ENCODE results near the gene TAS1R3. TPM values are rescaled to one million over a fixed set of nuclear protein-coding genes. Genes with fewer than 3 reads are reported as not detected.

Gene TAS1R3
- total RNA-seq, 1 donor from 2014 or later: not detected

- Histone ChIP-seq H3K4me3 (peak within 1 kb of the TSS; percentile 5), H3K9ac (no peak within 1 kb of the TSS), H3K79me2 (ENCODE audit: low read depth) (no peaks in the 10 kb centered on the region), H3K27me3 (peaks cover 29% of the 10 kb centered on the region), H3K4me1 (peaks cover 60% of the 10 kb centered on the region), H3K27ac (no peak within 1 kb of the TSS), H3K9me3 (ENCODE audit: low read depth) (no peaks in the 10 kb centered on the region), H3F3A (ENCODE audit: low read depth) (peaks cover 54% of the 10 kb centered on the region), H4K20me1 (ENCODE audit: low read depth) (peaks cover 12% of the 10 kb centered on the region), H3K36me3 (no peaks in the 10 kb centered on the region), H2AFZ (replicated peaks) (no peak within 1 kb of the TSS), H3K4me2 (peak within 1 kb of the TSS; percentile 59)
- peak; percentile 63 for DNase-seq (ENCODE audit: low spot score)
- peak within 1 kb of the TSS; percentile 76 for H3K4me3 Mint-ChIP-seq
- H3K9me3 Mint-ChIP-seq: no peaks in the 10 kb centered on the region
- H3K27me3 Mint-ChIP-seq (ENCODE audit: insufficient read depth, low read depth): peaks cover 17% of the 10 kb centered on the region
- H3K36me3 Mint-ChIP-seq: no peaks in the 10 kb centered on the region
- H3K4me1 Mint-ChIP-seq: peaks cover 44% of the 10 kb centered on the region
- TF ChIP-seq EZH2 (IDR thresholded peaks at IDR 0.05) (no peak), EZH2phosphoT487 (IDR thresholded peaks at IDR 0.05) (no peak)
- H3K27ac Mint-ChIP-seq: peak within 1 kb of the TSS; percentile 95
Measured at GRCh38 chr1:1358433-1359271, 27.6 kb downstream of the TAS1R3 start, which contains the start of gene MXRA8. Gene MXRA8 (minus strand): TSS chr1:1358555. CDS start chr1:1358504, 51 bp downstream.

- DNase-seq (ENCODE audit: low spot score): no peak
- peaks cover 41% of the 10 kb centered on the region for H3K4me1 Mint-ChIP-seq
- H3K4me3 ChIP-seq: no peak overlapping the region
- peaks cover 54% of the 10 kb centered on the region for H3K4me1 ChIP-seq
- no peaks in the 10 kb centered on the region for H3K36me3 Mint-ChIP-seq
- peaks cover 22% of the 10 kb centered on the region for H3K27me3 ChIP-seq
- no peaks in the 10 kb centered on the region for H3K36me3 ChIP-seq
- no peak overlapping the region for H3K9ac ChIP-seq
- peaks cover 48% of the 10 kb centered on the region for H3F3A ChIP-seq (ENCODE audit: low read depth)
- no peaks in the 10 kb centered on the region for H3K79me2 ChIP-seq (ENCODE audit: low read depth)
- H3K4me3 Mint-ChIP-seq: peak overlapping the region; percentile 76
- no peak overlapping the region for H2AFZ ChIP-seq (replicated peaks)
- no peak overlapping the region for H3K4me2 ChIP-seq
- H3K27me3 Mint-ChIP-seq (ENCODE audit: insufficient read depth, low read depth): peaks cover 12% of the 10 kb centered on the region
- H4K20me1 ChIP-seq (ENCODE audit: low read depth): peaks cover 6% of the 10 kb centered on the region
- H3K27ac Mint-ChIP-seq: peak overlapping the region; percentile 95
- no peak overlapping the region for H3K27ac ChIP-seq
- H3K9me3 Mint-ChIP-seq: no peaks in the 10 kb centered on the region
- no peak for TF ChIP-seq CTCF (IDR thresholded peaks at IDR 0.05)
- TF ChIP-seq EZH2phosphoT487 (IDR thresholded peaks at IDR 0.05): no peak
- TF ChIP-seq EZH2 (IDR thresholded peaks at IDR 0.05): no peak
- no peaks in the 10 kb centered on the region for H3K9me3 ChIP-seq (ENCODE audit: low read depth)
Measured at GRCh38 chr1:1359308-1359663, 28.2 kb downstream of the TAS1R3 start.

GRCh38 chr1:1359664-1360468, 28.8 kb downstream of the TAS1R3 start:
- TF ChIP-seq EZH2phosphoT487 (IDR thresholded peaks at IDR 0.05) (no peak), EZH2 (IDR thresholded peaks at IDR 0.05) (no peak), CTCF (IDR thresholded peaks at IDR 0.05) (no peak)
- H3K4me1 ChIP-seq: peaks cover 48% of the 10 kb centered on the region
- no peak overlapping the region for H3K9ac ChIP-seq
- no peaks in the 10 kb centered on the region for H4K20me1 ChIP-seq (ENCODE audit: low read depth)
- peaks cover 17% of the 10 kb centered on the region for H3K27me3 ChIP-seq
- H3K9me3 Mint-ChIP-seq: no peaks in the 10 kb centered on the region
- H3K4me3 Mint-ChIP-seq: peak overlapping the region; percentile 76
- no peaks in the 10 kb centered on the region for H3K36me3 ChIP-seq
- H3K9me3 ChIP-seq (ENCODE audit: low read depth): no peaks in the 10 kb centered on the region
- DNase-seq (ENCODE audit: low spot score): no peak
- H3K4me1 Mint-ChIP-seq: peaks cover 41% of the 10 kb centered on the region
- no peak overlapping the region for H2AFZ ChIP-seq (replicated peaks)
- no peaks in the 10 kb centered on the region for H3K36me3 Mint-ChIP-seq
- peak overlapping the region; percentile 95 for H3K27ac Mint-ChIP-seq
- H3K27ac ChIP-seq: peak overlapping the region; percentile 15
- no peak overlapping the region for H3K4me3 ChIP-seq
- H3K79me2 ChIP-seq (ENCODE audit: low read depth): no peaks in the 10 kb centered on the region
- H3F3A ChIP-seq (ENCODE audit: low read depth): peaks cover 44% of the 10 kb centered on the region
- peak overlapping the region; percentile 27 for H3K4me2 ChIP-seq
- H3K27me3 Mint-ChIP-seq (ENCODE audit: insufficient read depth, low read depth): peaks cover 11% of the 10 kb centered on the region
